ENCODE data around the gene FOXD1.

FOXD1 gene

DNA sequence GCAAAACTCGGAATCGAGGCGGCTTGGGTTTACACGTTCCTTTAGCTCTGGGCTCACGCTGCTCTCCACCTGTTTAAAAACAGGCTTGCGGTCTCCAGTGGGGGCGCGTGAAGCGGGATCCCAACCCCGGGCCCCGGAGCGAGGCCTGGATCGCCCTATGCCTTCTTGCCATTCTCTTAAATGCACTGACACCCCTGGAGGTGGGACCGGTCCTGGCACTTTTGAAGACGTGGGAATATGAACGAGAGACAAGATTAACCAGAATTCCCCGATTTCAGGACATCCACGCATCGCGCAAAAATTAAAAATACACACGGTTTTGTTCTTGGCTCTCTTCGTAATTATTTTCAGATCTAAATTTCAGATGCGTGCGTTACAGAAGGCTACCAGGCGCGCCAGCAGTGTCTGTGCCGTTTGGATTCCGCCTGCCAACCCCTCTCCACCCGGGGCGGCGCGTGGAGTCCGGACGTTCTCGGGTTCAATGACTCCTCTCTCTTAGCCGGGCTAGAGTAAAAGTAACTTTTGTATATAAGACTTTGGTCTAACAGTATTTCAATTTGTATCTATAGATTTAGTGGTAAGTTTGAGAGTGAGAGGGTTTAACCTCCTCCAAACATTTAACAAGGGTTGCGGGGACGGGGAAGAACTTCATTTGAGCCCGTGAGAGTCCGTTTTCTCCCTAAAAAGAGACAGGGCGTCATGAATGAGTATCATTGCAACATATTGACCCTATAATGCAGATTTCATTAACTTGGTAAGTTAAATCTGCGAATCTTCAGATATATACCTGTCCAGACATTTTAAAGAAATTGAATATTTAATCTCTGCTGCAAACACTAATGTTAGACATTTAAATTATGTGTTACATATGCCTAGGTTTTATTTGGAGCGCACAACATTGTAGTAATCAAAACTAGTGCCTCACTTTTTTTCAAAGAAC, 3.8 kb downstream of the FOXD1 start:
- H3K4me3 ChIP-seq (ENCODE audit: low read depth, low read length) = peak overlapping the region; percentile 82
- TF ChIP-seq, protein P1, sequence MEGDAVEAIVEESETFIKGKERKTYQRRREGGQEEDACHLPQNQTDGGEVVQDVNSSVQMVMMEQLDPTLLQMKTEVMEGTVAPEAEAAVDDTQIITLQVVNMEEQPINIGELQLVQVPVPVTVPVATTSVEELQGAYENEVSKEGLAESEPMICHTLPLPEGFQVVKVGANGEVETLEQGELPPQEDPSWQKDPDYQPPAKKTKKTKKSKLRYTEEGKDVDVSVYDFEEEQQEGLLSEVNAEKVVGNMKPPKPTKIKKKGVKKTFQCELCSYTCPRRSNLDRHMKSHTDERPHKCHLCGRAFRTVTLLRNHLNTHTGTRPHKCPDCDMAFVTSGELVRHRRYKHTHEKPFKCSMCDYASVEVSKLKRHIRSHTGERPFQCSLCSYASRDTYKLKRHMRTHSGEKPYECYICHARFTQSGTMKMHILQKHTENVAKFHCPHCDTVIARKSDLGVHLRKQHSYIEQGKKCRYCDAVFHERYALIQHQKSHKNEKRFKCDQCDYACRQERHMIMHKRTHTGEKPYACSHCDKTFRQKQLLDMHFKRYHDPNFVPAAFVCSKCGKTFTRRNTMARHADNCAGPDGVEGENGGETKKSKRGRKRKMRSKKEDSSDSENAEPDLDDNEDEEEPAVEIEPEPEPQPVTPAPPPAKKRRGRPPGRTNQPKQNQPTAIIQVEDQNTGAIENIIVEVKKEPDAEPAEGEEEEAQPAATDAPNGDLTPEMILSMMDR (IDR thresholded peaks at IDR 0.05; ENCODE audit: insufficient read depth, low read length, missing control alignments) = peak; percentile 23
- CTCF ChIA-PET = interaction anchor here (0.9 to 5.3 kb wide), 13 partner anchors 11 to 361 kb away, joined by 3 to 39 read pairs (median 5); no protein-coding TSS in a partner anchor
- POLR2A ChIA-PET = interaction anchor here (0.8 to 2.7 kb wide), 8 partner anchors 28 to 229 kb away, joined by 3 to 12 read pairs (median 6); no protein-coding TSS in a partner anchor
- no peak for DNase-seq (ENCODE audit: low read depth, low spot score)

DNA sequence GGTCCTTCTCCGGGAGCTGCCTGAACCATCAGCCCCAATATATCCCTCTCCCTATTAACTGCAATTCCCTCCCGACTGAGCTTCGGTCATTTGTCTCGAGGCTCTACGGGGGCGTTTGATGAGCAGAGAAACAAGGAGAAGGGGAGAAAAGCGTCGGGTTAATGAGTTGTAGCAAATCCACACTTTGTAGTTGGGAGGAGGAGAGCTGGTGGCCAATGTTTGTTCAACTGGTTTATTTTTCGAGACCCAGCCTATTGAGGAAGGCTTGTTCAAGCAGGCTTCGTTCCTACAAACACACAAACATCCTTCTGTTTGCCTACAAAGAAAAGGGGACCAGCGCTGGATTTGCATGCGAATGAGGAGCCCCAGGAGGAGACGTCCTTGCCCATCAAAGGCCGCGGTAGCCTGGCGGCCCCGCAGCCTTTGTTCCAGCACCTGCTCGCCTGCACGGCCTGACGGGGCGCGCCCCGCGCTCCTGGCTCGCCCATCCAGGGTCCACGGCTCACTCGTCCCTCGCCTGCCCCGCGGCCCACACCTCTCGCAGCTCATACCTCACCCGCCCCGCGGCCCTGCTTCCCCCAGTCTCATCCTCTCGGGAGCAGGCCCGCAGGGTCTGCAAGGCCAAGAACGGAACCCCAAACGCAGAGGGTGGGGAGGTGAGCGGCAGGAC, 4.6 kb downstream of the FOXD1 start:
- TF ChIP-seq, protein P1 (IDR thresholded peaks at IDR 0.05; ENCODE audit: insufficient read depth, low read length, missing control alignments) = no peak
- peak overlapping the region; percentile 82 for H3K4me3 ChIP-seq (ENCODE audit: low read depth, low read length)
- CTCF ChIA-PET = interaction anchor here (0.8 to 5.3 kb wide), 10 partner anchors 24 to 360 kb away, joined by 3 to 39 read pairs (median 4); no protein-coding TSS in a partner anchor
- POLR2A ChIA-PET = interaction anchor here (0.7 to 2.7 kb wide), 11 partner anchors 15 to 488 kb away, joined by 3 to 12 read pairs (median 3); partner anchors contain the start of gene FCHO2
- DNase-seq (ENCODE audit: low read depth, low spot score) = no peak

DNA sequence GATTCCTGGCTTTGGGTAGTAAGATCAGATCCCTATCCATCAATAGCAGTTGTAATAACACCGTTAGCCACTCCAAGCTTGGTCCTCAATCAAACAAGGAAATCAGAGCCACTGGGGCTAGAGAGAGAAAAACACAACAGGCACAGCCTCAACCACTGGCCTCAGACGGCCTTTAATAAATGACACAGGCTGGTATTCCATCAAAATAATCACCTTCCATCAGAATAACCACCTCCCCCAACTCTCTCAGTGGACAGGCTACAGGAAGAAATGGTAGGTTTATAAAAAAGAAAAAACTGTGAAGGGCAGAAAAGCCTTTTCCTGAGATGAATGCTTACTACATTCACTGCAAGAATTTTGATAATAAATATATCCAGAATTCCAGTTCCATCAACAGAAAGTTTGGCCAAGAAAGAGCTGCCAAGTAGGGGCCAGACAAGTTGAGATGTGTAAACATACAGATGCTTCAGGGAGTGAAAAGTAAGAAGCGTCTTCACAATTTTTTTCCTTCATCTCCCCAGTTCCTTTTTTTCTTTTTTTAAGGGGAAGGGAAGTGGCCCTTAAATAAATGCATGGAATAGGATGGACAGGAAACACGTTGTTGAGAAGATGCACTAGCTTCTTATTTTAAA, 5.5 kb downstream of the FOXD1 start:
- H3K4me3 ChIP-seq (ENCODE audit: low read depth, low read length) = peak overlapping the region; percentile 82
- DNase-seq (ENCODE audit: low read depth, low spot score) = no peak
- CTCF ChIA-PET = interaction anchor here (0.8 to 5.3 kb wide), 11 partner anchors 23 to 359 kb away, joined by 3 to 39 read pairs (median 4); no protein-coding TSS in a partner anchor
- TF ChIP-seq, protein P1 (IDR thresholded peaks at IDR 0.05; ENCODE audit: insufficient read depth, low read length, missing control alignments) = no peak
- POLR2A ChIA-PET = interaction anchor here (0.7 to 2.7 kb wide), 11 partner anchors 16 to 487 kb away, joined by 3 to 12 read pairs (median 5); partner anchors contain the start of gene FCHO2

DNA sequence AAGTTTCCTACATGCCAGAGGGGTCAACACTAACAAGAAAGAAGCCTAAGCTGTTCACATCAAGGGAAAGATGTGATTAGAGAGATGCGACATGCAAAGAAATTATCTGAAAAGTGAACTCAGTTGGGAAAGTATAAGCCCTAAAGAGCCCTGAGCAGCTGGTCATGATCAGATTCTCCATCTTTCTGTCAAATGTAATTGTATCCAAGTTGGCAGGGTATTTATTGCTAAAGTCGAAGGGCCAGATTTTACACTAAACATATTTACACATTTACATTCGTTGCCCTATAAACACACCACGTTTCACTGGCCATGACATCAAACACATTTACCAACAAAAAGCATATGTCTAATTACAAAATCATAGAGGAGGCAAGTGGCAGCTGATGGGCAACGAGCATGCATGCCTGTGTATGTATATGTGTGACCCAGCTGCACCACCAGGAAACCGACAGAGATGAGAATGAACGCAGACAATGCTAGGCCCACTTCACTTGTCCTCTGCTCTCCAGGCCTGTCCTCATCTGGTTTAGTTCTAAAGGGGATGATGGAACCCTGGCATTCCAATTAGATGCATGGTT, 6.3 kb downstream of the FOXD1 start:
- ChIA-PET POLR2A (interaction anchor here (0.6 to 2.7 kb wide), 6 partner anchors 25 to 227 kb away, joined by 3 to 12 read pairs (median 8); no protein-coding TSS in a partner anchor), CTCF (interaction anchor here (1.1 to 5.3 kb wide), 10 partner anchors 11 to 358 kb away, joined by 4 to 39 read pairs (median 8); no protein-coding TSS in a partner anchor)
- H3K4me3 ChIP-seq (ENCODE audit: low read depth, low read length) = no peak overlapping the region
- no peak for DNase-seq (ENCODE audit: low read depth, low spot score)
- TF ChIP-seq, protein P1 (IDR thresholded peaks at IDR 0.05; ENCODE audit: insufficient read depth, low read length, missing control alignments) = no peak

DNA sequence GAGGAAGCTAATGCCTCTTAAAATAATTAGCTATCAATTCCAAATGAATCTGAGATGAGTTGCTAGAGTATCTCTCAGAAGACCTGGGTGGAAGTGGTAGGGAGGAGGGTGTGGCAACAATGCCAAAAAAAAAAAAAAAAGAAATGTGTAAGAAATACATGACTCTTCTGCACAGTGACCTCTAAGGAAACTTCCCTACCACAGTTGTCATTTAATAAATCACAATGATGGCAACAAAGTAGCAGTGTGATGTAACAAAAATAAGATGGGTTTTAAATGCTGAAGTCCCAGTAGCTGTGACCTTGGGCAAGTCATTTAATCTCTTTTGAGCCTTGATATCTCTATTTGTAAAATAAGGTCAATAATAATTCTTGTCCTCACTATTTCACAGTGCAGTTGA, 7.2 kb downstream of the FOXD1 start:
- ChIA-PET CTCF (interaction anchor here (0.6 to 5.3 kb wide), 10 partner anchors 12 to 226 kb away, joined by 3 to 39 read pairs (median 6); no protein-coding TSS in a partner anchor), POLR2A (interaction anchor here (0.8 to 1.3 kb wide), 4 partner anchors 10 to 143 kb away, joined by 3 to 5 read pairs (median 3); no protein-coding TSS in a partner anchor)
- DNase-seq (ENCODE audit: low read depth, low spot score) = no peak
- H3K4me3 ChIP-seq (ENCODE audit: low read depth, low read length) = no peak overlapping the region
- TF ChIP-seq, protein P1 (IDR thresholded peaks at IDR 0.05; ENCODE audit: insufficient read depth, low read length, missing control alignments) = no peak
